Astrocyte of the spinal cord (primary cell): ENCODE measurements around the gene POM121L12.

ENCODE experiments used
- DNase-seq: peaks from one replicate; pipeline ENCODE4 v3.0.0; 2011; ENCODE audit warnings: low read depth, low spot score
- H3K4me3 ChIP-seq: 2 replicates; pipeline ENCODE4 v1.5.1; 2011; ENCODE audit warnings: low read depth, mild to moderate bottlenecking, low read length, moderate library complexity
- in situ Hi-C: cut with HindIII; loops from 2 replicates; pipeline ENCODE4 v1.10.0; 2017; ENCODE audit warnings: low sequenced_read_pairs
- TF ChIP-seq, protein P1 (sequence below): IDR thresholded peaks from 2 replicates; pipeline ENCODE4 v1.5.1; 2012; ENCODE audit warnings: low read depth, mild to moderate bottlenecking, low read length, inconsistent platforms

POM121L12 gene

DNA sequence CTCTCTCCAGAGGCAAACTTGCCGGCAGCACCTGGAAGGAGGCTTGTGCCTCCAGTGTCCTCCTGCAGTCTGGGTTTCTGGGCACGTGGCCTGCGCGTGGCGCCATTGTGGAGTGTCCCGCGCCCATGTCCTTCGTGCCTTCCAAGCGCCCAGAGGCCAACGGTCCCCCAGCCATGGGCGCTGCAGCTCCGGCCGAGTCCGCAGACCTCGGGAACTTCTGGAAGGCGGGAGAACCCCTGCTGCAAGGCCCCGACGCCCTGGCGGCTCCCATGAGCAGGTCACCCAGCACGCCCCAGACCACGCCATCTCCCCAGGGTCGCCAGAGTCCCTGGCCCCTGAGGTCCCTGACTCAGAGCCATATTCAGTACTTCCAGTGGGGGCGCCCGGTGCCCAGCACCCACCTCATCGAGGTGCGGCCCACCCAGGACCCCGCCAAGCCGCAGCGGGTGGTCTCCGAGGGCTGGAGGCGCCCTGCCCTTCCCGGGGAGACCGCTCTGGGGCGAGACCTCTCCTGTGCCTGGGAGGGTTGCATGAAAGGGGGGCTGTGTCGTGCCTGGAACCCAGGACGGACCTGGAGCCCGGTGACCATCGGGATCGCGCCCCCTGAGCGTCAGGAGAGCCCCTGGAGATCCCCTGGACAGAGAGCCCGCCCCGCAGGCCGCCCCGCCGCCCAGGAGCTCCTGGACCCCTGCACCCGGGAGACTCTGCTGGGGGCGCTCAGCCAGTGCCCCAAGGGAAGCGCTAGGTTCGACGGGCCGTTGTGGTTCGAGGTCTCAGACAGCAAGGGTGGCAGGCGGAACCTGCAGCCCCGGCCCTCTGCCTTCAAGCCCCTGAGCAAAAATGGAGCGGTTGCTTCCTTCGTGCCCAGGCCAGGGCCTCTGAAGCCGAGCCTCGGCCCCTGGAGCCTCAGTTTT lies at the start of gene POM121L12:
POM121L12 (plus strand) TSS at position 135 of the 914 bp plus-strand sequence; CDS start at position 174, 39 bp downstream.
- in situ Hi-C loops = no loop called here
- DNase-seq = no peak
- TF ChIP-seq, protein P1, sequence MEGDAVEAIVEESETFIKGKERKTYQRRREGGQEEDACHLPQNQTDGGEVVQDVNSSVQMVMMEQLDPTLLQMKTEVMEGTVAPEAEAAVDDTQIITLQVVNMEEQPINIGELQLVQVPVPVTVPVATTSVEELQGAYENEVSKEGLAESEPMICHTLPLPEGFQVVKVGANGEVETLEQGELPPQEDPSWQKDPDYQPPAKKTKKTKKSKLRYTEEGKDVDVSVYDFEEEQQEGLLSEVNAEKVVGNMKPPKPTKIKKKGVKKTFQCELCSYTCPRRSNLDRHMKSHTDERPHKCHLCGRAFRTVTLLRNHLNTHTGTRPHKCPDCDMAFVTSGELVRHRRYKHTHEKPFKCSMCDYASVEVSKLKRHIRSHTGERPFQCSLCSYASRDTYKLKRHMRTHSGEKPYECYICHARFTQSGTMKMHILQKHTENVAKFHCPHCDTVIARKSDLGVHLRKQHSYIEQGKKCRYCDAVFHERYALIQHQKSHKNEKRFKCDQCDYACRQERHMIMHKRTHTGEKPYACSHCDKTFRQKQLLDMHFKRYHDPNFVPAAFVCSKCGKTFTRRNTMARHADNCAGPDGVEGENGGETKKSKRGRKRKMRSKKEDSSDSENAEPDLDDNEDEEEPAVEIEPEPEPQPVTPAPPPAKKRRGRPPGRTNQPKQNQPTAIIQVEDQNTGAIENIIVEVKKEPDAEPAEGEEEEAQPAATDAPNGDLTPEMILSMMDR = no peak

DNA sequence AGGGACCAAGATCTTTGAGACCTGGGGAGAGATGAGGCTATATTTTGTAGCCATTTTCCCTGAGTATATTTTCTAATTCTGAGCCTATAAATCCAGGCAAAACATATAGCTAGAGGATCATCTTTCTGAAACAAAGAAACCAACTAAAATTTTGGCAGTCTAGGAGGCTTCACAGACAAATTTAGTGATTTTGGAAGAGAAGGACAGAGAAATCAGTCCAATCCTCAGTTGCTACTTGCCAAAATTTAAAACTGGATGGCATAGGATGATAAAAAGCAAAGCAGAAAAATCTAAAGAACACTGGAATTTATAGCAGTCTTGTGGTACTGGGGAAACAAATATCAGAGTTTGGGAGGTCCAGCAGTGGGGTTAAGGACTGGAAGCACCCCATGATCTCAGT lies 43.4 kb upstream of the POM121L12 start:
- in situ Hi-C loops = no loop called here
- TF ChIP-seq, protein P1 = no peak
- DNase-seq = no peak
- H3K4me3 ChIP-seq = no peak overlapping the region

More for the DNA sequence above, at the start of gene POM121L12:
- H3K4me3 ChIP-seq = no peak within 1 kb of the TSS

DNA sequence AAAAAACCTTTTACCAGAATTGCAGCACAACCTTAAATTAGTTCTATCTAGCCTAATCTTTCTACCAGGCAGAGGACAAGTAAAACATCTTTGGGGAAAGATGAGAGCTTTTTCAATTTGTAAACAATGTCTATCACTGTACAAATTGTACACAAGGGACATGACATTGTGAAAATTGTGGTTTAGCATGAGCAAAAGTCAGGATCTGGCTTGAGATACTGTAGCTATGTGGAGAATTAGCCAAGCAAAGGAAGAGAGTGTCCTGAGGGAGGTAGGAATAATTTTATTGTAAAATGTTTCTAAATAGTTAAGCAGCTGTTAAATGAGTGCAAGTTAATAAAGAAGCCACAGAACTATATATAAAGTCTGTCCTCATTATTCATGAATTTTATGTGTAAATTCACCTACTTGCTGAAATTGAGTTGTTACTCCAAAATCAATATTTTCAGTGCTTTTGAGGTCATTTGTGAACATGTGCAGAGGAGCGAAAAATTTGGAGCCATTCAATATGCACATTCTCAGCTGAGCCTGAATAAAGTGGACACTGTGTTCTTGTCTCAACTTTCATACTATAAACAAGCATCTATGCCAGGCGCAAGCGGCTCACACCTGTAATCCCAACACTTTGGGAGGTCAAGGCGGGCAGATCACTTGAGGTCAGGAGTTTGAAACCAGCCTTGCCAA lies 42.8 kb upstream of the POM121L12 start:
- no peak overlapping the region for H3K4me3 ChIP-seq
- TF ChIP-seq, protein P1 = no peak
- in situ Hi-C loops = no loop called here
- no peak for DNase-seq

DNA sequence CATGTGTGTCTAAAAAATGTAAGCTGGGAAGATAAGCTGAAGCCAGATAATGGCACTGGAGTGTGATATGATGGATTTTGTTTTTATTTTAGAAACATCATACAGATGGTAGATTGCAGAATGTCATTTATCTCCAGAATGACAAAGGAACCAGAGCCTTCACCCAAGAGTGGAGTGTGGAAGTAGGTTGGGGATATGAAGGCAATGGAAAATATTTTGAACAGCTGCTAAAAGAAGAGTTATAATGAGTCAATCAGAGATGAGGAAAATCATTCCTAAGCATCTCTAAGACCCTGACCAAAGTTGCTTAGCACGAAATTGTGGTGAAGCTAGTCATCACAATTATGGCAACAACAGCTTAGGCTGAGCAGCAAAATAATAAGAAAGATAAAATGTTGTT lies 39.8 kb upstream of the POM121L12 start:
- H3K4me3 ChIP-seq = no peak overlapping the region
- in situ Hi-C loops = no loop called here
- no peak for DNase-seq
- TF ChIP-seq, protein P1 = no peak

DNA sequence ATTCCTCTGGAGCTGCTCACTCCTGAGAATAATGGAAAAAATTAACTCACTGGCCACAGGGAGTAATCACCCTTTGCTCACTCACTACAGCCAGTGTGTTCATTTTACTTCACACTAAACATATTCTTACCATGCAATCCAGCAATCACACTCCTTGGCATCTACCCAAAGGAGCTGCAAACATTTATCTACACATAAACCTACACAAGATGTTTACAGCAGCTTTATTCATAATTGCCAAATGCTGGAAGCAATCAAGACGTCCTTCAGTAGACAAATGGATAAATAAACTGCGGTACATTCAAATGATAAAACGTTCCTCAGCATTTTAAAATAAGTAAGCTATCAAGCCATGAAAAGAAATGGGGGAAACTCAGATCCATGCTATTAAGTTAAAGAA lies 34.2 kb upstream of the POM121L12 start:
- no peak overlapping the region for H3K4me3 ChIP-seq
- in situ Hi-C loops = no loop called here
- TF ChIP-seq, protein P1 = no peak
- DNase-seq = no peak

DNA sequence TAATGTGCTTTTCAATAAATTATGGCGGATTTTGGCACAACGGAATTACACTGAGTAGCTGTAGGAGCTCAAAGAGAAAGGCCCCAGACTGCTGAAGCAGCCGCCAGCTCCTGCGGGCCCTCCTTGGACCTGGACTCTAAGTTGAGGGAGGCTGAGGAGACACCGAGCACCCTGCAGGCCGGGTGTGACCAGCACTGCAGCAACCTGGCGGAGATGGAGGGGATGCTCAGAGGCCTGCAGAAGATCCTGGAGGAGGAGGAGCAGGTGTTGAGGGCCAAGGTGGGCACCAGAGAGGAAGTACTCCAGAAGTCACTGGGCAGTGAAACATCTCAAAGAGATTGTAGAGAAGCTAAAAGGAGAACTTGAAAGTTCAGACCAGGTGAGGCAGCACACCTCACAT lies 33.0 kb upstream of the POM121L12 start:
- TF ChIP-seq, protein P1 = no peak
- in situ Hi-C loops = no loop called here
- H3K4me3 ChIP-seq = no peak overlapping the region
- no peak for DNase-seq
